HG03521 (cell line): Measurements from ENCODE around the gene MTOR.
A peak's percentile ranks its signal among the peaks of the same experiment; 100 is the strongest.
"Not testable (repeated sequence)": the region's sequence is repeated elsewhere in the genome, so short reads cannot be mapped to it uniquely, and the experiment has no call there.

Experiments used
- ATAC-seq: cut with Tn5 transposase; IDR thresholded peaks from one replicate; pipeline ENCODE4 v1.9.1; 2021; ENCODE audit warnings: mild to moderate bottlenecking, moderate library complexity; ENCODE audit not compliant: unreplicated experiment

The MTOR gene

DNA sequence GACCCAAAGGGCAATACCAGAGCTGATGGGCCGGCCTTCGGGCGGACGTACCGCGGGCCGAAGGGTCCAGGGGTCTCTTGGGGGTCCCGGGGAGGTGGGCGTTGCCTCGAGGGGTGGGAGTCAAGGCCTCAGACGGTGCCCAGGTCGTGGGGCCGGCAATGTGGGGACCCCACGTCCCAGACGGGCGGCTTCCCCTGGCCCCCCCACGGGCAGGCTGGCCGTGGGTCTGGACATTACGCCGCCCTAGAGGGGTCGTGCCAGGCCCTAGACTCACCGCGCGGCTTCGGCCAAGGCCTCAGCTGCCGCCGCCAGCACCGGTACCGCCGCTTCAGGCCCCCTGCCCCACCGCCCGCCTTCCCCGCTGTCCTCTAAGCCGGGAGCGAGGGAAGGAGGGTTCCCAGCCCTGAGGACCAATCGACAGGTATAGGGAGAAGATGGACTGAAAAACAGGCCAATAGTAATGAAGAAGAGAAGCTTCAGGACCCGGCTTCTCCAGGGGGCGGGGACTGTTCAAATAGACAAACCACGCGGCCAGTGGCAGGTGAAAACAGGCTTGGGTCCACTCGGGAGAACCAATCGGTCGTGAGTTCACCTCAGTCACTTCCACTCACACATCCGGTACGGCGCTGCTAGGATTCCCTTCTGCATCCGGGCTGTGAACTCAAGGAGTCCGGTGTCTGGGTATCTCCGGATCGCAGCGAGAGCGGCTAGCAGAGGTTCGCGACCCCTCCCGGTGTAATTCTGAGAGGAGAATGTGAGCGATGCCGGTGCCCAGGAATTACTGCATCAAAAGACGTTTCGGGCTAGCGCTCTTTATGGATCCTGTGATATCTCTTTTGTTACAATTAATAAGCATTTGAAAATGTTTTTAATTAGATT is at the start of gene MTOR:
Gene MTOR, minus strand, starts transcription at position 381 of the 879 bp plus-strand sequence. CDS start 3,142 bp downstream, outside the sequence.
- peak; percentile 98 for ATAC-seq

DNA sequence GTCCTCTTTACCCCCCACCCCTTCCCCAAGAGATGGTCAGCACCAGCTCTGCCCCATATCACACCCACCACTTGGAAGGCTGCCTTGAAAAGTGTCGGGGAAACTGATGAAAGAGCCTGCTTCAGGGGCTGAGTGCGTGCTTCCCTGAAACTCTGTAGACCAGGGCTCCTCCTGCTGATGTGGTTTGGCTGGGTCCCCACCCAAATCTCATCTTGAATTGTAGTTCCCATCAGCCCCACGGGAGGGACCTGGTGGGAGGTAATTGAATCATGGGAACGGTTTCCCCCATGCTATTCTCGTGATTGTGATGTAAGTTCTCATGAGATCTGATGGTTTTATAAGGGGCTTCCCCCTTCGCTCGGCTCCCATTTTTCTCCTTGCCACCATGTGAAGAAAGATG is 47.0 kb upstream of the MTOR start:
- ATAC-seq, result no peak

DNA sequence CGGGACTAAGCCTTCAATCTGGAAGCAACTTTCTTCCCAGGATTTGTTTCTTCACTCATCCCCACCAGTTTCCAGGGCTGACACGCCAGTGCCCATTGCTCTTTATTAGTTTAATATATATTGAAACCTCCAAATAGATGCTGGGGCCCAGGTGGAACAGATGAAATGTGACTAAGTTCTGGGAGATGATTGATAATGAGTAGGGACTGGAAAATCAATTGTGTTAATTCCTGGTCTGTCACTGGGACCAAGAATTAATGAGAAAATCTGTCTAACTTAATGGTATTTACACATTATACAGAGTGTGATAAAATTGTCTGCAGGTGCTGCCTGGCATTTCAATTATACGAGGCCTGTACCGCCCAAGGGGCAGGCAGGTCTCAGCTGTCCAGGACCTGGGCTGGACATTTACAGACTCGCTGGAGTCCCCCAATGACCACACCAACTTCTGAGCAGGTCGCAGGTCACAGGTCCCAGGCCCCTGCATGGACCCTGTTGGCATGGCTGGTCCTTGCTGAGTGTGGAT is 46.4 kb upstream of the MTOR start:
- ATAC-seq, result no peak

DNA sequence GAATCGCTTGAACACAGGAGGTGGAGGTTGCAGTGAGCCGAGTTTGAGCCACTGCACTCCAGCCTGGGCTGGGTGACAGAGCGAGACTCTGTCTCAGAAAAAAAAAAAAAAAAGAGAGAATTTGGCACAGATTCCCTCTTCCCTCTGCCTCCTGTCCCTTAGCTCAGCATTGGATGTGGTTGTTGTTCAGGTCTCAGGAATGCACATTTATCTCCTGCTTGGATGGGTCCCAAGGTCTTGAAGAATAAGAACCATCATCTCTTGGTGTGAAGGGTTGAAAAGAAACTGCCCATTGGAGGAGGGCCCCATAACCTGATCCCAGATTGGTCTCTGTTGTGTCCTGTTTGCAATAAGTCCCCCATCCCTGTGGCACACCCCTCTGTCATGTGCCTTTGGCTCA is 45.5 kb upstream of the MTOR start:
- ATAC-seq, result no peak

DNA sequence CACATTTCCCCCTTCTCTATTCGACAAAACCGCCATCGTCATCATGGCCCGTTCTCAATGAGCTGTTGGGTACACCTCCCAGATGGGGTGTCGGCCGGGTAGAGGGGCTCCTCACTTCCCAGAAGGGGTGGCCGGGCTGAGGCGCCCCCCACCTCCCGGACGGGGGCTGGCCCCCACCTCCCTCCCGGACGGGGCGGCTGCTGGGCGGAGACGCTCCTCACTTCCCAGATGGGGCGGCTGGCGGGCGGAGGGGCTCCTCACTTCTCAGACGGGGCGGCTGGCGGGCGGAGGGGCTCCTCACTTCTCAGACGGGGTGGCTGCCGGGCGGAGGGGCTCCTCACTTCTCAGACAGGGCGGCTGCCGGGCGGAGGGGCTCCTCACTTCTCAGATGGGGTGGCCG is 43.2 kb upstream of the MTOR start:
- not testable (repeated sequence) for ATAC-seq

DNA sequence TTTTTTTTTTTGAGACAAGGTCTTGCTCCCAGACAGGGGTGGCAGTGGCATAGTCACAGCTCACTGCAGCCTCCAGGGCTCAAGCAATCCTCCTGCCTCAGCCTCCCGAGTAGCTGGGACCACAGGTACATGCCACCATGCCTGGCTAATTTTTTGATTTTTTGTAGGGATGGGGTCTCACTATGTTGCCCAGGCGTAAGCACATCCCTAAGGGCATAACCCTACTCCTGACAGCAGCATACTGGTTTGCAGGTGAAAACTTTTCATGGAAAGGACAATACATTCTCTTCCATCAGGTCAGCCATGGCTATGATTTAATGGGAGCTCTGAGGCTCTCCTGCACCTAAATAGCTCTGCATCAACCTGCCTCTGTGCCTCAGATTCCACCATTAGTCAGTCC is 40.0 kb upstream of the MTOR start:
- ATAC-seq, result no peak

DNA sequence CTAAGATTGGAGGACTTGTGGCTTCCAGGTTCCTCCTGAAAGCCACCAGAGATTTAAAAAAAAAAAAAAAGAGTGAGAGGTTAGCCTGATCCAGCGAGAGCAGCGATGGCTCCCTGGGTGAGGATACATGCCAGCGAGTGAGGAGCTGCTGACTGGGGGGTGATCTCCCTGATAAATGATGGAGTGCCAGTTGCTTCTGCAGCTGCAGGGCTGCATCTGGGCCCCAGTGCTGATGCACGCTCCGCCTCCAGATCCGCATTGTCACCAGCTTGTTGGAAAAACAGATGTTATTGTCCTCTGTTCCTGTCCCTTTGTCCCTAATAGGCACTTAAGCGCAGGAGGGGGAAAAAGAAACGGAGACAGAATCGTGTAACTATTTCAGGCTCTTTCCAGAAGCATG is 39.2 kb upstream of the MTOR start:
- no peak for ATAC-seq

DNA sequence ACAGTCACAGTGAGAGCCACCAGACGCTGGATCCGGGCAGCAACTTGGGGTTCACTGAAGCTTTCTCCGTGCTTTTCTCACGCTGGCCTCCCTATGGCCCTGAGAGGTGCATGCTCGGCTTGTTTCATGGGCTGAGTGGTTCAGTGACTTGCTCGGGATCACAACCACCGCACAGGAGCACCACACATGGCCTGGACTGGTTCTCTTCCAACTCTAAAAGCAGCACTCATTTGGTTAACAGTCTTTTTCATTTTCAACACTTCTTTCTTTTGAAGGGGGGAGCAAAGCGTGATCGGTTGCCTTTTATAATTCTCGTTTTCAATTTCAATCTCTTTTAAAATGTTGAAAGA is 36.8 kb upstream of the MTOR start:
- no peak for ATAC-seq

DNA sequence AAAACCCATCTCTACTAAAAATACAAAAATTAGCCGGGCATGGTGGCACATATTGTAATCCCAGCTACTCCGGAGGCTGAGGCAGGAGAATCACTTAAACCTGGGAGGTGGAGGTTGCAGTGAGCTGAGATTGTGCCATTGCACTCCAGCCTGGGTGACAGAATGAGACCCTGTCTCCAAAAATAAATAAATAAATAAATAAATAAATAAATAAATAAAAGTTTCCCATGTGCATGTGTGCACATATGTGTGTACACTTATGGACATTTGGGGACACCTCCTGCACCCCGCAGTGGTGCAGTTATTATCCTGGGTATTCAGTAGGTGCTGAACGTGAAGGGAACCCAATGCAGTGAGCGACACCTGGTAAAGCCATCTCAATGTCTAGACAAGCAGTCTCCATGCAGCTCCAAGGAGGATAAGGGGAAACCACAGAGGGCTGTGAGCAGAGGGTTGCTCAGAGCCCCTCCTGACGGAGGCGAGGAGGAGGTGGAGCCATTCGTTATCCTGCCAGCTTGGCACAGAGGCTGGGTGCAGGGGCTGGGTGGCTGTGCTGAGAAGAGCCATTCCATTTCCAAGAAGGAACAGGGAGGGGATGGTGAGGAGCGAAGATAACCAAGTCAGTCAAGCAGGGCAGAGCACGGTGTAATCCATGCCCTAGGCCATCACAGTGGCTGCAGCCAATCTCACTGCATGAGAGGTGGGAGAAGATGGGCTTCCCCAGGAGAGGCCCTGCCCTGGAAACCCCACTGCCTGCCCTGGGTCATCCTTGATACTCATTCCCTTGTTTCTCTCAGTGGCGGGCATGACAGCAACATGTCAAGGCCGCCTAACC is 36.3 kb upstream of the MTOR start:
- ATAC-seq, result no peak

DNA sequence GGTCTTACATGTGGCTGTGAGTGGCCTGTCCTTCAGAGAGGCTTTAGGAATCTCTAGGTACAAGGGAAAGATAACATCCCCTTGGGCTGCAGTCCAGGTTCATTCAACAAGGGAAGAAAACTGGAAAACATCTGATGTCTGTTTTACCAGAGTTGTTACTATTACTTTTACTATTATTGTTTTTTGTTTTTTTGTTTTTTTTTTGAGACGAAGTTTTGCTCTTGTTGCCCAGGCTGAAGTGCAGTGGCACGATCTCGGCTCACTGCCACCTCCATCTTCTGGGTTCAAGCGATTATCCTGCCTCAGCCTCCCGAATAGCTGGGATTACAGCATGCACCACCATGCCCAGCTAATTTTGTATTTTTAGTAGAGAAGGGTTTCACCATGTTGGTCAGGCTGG is 35.4 kb upstream of the MTOR start:
- ATAC-seq, result not testable (repeated sequence)

DNA sequence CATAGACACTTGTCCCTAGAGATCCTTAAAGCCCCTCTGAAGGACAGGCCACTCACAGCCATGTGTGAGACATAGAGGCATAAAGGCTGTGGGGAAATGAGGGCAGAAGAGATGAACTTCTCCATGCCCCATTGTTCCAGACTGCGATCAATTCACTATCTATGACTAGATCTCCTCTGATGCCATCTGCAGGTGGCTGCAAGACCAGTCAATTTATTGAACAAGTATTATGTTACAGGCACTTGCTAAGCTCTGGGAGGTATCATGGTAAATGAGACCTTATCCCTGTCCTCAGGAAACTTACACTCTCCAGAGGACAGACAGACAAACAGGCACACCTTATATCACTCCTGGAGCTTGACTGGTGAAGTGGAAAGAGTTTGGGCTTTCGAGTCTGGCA is 33.6 kb upstream of the MTOR start:
- ATAC-seq, result no peak

DNA sequence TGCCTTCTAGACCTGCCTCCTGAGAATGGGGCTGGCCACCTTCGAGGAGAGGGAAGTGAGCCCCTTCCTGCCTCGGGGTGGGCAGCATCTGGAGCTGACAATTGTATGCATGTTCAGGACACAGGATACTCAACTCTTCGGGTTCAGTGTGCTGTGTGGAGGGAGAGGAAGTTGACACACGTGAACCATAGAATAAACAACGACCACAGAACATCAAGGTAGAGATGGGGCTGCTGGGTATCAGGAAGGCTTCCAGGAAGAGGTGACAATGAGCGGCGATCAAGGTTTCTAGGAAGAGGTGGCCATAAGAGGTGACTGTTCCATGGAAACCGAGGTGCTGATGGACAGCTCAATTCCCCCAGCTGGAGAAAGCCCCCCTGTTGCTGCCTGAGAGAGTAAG is 32.6 kb upstream of the MTOR start:
- ATAC-seq, result no peak

DNA sequence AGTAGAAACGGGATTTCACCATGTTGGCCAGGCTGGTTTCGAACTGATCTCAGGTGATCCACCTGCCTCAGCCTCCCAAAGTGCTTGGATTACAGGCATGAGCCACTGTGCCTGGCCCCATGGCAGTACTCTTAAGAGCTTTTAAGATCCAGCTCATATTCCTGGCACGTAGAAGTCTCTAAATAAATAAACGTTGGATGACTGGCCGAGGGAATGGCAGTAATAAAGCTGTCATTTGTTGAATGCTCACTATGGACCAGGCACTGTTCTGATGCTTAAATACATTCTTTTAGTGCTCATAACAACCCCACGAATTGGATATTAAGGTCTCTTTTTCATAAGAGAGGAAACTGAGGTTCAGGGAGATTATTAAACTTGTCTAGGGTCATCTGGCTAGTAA is 31.5 kb upstream of the MTOR start:
- no peak for ATAC-seq

DNA sequence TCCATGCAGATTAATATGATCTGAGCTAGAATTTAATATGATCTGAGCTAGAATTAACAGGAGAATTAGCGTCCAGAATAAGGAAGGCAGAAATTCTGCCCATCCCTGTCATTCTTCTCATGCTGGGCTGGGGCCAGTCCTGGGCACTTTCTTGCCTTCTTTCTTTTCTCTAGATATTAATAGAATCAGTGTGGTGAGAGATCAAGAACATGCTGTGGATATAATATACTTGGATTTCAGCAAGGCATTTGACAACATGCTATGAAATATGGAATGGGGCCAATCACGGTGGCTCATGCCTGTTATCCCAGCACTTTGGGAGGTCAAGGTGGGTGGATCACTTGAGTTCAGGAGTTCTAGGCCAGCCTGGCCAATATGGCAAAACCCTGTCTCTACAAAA is 28.7 kb upstream of the MTOR start:
- ATAC-seq, result no peak

DNA sequence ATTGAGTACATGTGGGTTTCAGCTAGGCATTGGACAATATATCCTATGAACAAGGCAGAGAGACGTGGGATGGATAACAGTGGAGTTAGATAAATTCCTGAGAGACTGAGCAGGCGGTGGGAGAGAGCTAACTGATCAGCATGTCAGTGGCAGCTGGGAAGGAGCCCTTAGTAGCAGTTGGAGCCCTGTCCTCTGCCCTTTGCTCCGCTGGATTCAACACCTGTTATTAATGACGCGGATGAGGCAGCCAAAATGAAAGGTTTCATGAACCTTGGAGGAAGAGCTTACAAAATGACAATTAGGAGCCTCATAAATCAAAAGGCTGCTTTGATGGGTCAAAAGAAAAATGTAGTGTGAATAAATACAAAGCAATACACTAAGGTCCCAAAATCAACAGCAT is 26.7 kb upstream of the MTOR start:
- ATAC-seq, result no peak

DNA sequence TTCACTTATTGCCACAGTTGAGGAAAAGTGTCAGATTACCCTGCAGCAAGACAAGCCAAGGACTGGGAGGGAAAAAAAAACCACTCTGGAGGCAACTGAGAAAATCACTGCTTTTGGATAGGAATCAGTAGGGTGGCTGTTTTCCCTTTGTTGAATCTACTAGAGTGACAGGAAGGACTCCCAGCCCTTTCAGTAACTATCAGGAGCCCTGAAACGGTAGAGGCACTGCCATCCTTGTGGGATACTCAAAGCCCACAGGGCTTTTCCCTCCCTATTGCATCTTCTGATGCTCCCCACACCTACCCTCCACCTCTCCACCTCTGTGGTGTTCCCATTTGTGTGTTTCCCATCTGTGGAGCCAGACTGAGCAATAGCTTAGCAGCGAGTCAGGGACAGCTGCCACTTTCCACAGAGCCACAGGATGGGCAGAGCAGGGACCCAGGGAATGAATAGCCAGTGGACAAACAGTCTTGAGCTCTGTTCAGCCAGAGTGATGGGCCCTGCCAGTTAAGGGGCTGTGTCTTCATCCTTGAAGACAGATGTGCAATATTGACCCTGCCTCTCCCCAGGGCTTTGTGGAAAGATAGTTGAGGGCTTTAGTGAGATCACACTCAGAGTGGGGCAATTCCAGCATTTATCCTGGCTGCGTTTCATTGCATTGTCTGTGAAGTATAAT is 24.5 kb upstream of the MTOR start:
- no peak for ATAC-seq

DNA sequence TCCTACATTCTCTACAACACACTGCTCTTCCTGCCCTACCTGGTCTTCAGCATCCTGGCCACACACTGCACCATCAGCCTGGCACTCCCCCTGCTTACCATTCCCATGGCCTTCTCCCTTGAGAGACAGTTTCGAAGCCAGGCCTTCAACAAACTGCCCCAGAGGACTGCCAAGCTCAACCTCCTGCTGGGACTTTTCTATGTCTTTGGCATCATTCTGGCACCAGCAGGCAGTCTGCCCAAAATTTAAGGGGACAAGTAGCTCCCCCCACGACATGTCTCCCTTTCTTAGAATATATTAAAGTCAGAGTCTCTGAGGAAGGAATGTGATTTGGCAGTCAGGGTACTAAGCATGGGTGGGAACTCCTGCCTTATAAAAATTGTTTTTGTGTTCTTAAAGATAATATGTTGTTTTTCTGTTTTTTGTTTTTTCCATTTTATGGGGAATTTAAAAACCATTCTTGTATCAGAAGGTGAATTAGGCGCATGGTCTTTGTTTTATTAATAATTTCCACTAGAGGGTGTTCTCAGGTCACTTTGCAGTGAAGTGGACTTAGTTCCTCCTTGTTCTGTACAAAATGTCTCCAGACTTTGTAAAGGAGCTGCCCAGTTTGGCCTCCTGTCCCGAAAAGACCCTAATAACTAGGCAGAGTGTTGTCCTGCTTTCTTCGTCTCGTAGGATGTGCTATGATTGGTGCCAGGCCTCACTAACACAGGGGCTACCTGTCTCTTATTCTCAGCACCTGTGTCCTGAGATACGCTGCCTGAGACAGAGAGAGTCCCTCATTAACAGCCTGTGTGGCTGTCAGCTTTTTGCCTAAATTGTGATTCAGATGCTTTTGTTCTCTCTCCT is 23.8 kb upstream of the MTOR start:
- no peak for ATAC-seq

DNA sequence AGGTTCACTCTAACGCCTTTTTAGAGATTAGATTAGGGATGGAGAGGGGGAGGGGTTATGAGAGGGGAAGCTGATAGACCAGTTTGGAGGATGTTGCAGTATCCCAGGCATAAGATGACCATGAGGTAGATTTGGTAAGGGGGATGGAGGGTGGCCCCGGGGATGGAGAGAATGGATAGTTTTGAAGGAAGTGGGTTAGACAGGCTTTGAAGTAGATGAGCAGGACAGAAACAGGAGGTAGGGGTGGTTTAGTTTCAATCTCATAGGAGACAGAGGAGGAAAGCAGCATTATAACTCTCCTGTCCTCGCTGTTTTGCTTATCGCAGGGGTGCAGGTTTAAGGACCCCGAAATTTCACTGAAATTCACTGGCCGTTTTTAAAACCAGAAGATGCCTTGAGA is 22.4 kb upstream of the MTOR start:
- no peak for ATAC-seq

DNA sequence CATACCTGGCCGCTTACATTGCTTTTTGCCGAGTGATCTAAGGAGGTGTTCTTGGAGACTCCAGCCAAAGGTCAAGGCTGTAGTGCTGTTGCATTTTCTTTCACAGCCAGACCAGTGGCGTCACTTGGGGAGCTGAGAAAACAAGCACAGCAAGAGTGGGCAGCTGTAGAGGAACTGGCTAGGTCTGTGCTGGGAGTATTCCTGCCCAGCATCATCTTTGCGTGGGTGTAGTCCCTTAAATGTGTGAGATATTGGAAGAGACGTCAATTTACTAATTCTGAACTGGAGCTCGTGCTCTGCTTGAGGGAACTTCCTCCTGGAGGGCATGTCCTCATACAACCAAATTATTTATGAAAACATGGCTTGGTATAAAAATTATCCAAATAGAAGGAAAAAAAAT is 20.8 kb upstream of the MTOR start:
- no peak for ATAC-seq

DNA sequence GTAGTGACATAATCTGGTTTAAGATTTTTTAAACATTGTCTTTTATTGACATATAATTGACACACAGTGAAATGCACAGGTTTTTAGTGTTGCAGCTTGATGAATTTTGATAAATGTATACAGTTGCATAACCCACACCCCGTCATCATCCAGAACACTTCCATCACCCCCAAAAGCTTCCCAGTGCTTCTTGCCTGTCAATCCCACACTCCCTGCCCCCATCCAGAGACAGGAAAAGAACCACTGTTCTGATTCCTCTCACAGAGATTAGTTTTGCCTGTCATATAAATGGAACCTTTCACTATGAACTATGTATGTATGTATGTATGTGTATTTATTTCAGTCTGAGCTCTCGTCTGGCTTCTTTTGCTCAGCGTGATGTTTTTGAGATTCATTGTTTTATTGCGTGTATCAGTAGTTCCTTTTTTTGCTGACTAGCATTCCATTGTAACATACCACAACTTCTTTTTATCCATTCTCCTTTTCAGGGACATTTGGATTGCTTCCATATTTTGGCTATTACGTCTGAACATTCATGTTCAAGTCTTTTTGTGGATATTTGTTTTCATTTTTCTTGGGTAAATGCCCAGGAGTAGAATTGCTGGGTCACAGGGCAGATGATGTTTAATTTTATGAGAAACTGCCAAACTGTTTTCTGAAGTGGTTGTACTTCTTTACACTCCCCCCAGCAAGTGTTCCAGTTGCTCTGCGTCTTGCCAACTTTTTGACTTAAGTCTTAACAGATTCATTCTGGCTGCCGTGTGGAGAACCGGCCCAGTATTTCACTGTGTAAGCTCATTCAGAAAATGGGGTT is 19.4 kb upstream of the MTOR start:
- ATAC-seq, result no peak
